Muscle of leg (tissue), 11 donors: ENCODE data around the gene ITGA2. TPM values are rescaled to one million over a fixed set of nuclear protein-coding genes. Genes with fewer than 3 reads are reported as not detected.

Source experiments
- DNase-seq: peaks from one replicate; pipeline ENCODE4 v3.0.0; 2013
- H3K27ac ChIP-seq: one replicate; pipeline ENCODE4 v1.5.1; 2013; ENCODE audit warnings: mild to moderate bottlenecking, low read length, control low read depth
- H3K27me3 ChIP-seq: one replicate; pipeline ENCODE4 v1.6.1; 2013; ENCODE audit warnings: low read length; ENCODE audit not compliant: control insufficient read depth, insufficient read depth
- H3K36me3 ChIP-seq: one replicate; pipeline ENCODE4 v1.6.1; 2013; ENCODE audit warnings: low read length; ENCODE audit not compliant: control insufficient read depth, insufficient read depth
- H3K4me1 ChIP-seq: one replicate; pipeline ENCODE4 v1.6.1; 2013; ENCODE audit warnings: low read length; ENCODE audit not compliant: control insufficient read depth, insufficient read depth
- H3K4me3 ChIP-seq: one replicate; pipeline ENCODE4 v1.5.1; 2013; ENCODE audit warnings: low read length, control low read depth
- H3K9me3 ChIP-seq: replicated peaks from 2 replicates; pipeline ENCODE4 v1.6.1; 2013; ENCODE audit warnings: low read depth, low read length; ENCODE audit not compliant: control insufficient read depth
- WGBS: methylation state at CpG from one replicate; pipeline ENCODE4 v1.1.5; 2013; ENCODE audit warnings: missing lambda C conversion rate; ENCODE audit not compliant: insufficient coverage; 5-methylcytosine and 5-hydroxymethylcytosine counted together
- polyA plus RNA-seq, 8 donors: library from polyadenylated mRNA; unstranded; fragments of 120-200 nt; gene quantifications; one replicate each; pipeline versions ENCODE4 v1.2.1 to v1.2.3, GENCODE V29; 2013; ENCODE audit warnings: inconsistent platforms in 1 of 8, low replicate concordance in 1 of 8; ENCODE audit not compliant: insufficient read length in 8 of 8, insufficient read depth in 1 of 8
- total RNA-seq: library from RNA; stranded (reverse); fragments of 120-200 nt; gene quantifications from one replicate; pipeline ENCODE4 v1.2.4, GENCODE V29; 2013

The ITGA2 gene
- total and polyA plus RNA-seq, 9 donors, result 6.0 to 27.7 (median 9.5) TPM

DNA sequence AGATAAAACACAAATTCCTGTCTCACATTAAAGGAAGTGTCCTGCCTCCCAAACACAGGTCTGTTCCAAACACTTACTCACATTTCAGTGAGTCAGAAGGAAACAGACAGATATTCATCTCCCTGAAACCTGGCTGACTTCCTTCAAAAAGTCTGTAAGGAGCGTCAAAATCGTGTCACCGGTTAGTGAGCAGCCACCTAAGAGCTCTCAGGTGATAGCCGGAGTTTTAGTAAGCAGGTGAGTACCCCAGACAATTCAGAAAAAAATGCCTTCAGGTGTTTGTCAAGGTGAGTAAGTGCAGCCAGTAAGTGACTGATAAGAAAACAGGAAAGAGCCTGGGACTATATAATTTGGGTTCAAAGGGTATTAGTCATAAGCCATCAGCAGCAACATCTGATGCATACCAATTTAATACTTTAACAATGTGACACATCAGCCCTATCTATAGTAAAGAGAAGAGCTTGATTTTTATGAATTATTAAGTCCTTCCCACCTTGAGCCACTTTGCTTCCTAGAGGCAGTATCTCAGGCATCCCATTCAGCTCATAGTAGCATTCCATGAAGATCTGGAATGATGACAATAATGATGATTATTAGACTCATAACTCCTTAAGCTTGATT lies 1.3 kb upstream of the ITGA2 start:
- Histone ChIP-seq H3K4me1 (peaks cover 13% of the 10 kb centered on the region), H3K9me3 (no peaks in the 10 kb centered on the region), H3K27me3 (peaks cover 16% of the 10 kb centered on the region), H3K4me3 (no peak overlapping the region), H3K27ac (no peak overlapping the region), H3K36me3 (no peaks in the 10 kb centered on the region)
- WGBS, result 54% methylated on average over 4 of the region's 4 CpGs
- DNase-seq, result peak; percentile 26

DNA sequence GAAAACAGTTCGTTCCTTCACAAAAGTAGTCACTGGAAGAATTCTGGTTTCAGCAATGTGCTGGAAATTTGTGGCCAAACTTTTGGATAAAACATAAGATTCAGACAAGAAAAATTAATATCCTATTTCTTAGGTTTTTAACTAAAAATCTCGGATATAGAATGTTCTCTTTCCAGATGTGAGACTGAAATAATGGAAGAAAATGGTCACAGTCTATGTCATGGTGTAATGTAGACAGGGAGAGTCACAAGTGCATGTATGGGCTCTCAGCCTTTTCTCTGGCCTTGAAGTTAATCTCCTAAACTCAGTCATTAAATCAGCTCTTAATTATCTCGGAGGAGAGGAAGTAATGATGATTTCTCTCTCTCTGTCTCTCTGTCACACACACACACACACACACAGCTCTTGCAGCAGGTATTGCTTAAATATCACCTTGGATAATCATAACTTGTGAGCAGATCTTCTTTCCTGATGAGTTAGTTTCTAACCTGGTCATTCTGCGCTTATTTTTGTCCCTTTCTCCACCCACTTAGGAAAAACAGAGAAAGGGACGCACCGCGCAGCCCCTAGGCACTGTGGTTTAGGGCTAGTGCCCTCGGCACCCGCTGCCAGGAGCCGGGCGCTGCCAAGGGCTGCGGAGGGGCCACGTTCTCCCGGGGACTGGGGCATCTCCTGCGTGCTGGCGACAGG lies 672 bp upstream of the ITGA2 start:
- no peak overlapping the region for H3K27ac ChIP-seq
- H3K4me3 ChIP-seq, result peak overlapping the region; percentile 61
- peaks cover 13% of the 10 kb centered on the region for H3K4me1 ChIP-seq
- H3K27me3 ChIP-seq, result peaks cover 16% of the 10 kb centered on the region
- H3K9me3 ChIP-seq, result no peaks in the 10 kb centered on the region
- DNase-seq, result peak; percentile 48
- H3K36me3 ChIP-seq, result no peaks in the 10 kb centered on the region
- 5% methylated on average over 13 of the region's 16 CpGs for WGBS

- H3K9me3 ChIP-seq, result no peaks in the 10 kb centered on the region
- DNase-seq, result peak; percentile 70
- peak overlapping the region; percentile 61 for H3K4me3 ChIP-seq
- no peaks in the 10 kb centered on the region for H3K36me3 ChIP-seq
- WGBS, result 3% methylated on average over 18 of the region's 27 CpGs
- peaks cover 16% of the 10 kb centered on the region for H3K27me3 ChIP-seq
- peaks cover 13% of the 10 kb centered on the region for H3K4me1 ChIP-seq
- H3K27ac ChIP-seq, result peak overlapping the region; percentile 59
Measured at GRCh38 chr5:52989781-52990527, 802 bp downstream of the ITGA2 start.

GRCh38 chr5:52990528-52990925 lies 1.4 kb downstream of the ITGA2 start:
- H3K27me3 ChIP-seq, result peaks cover 16% of the 10 kb centered on the region
- H3K27ac ChIP-seq, result peak overlapping the region; percentile 59
- H3K36me3 ChIP-seq, result no peaks in the 10 kb centered on the region
- DNase-seq, result no peak
- peaks cover 13% of the 10 kb centered on the region for H3K4me1 ChIP-seq
- peak overlapping the region; percentile 61 for H3K4me3 ChIP-seq
- no CpG with 5 or more reads among the region's 4 CpGs for WGBS
- no peaks in the 10 kb centered on the region for H3K9me3 ChIP-seq

GRCh38 chr5:52993367-52993766 lies 4.2 kb downstream of the ITGA2 start:
- Histone ChIP-seq H3K4me3 (no peak overlapping the region), H3K4me1 (peaks cover 13% of the 10 kb centered on the region), H3K27me3 (peaks cover 16% of the 10 kb centered on the region), H3K36me3 (no peaks in the 10 kb centered on the region), H3K9me3 (no peaks in the 10 kb centered on the region), H3K27ac (no peak overlapping the region)
- no CpG with 5 or more reads among the region's 2 CpGs for WGBS
- no peak for DNase-seq

GRCh38 chr5:52994266-52994665 lies 5.1 kb downstream of the ITGA2 start:
- peaks cover 10% of the 10 kb centered on the region for H3K27me3 ChIP-seq
- DNase-seq, result no peak

DNA sequence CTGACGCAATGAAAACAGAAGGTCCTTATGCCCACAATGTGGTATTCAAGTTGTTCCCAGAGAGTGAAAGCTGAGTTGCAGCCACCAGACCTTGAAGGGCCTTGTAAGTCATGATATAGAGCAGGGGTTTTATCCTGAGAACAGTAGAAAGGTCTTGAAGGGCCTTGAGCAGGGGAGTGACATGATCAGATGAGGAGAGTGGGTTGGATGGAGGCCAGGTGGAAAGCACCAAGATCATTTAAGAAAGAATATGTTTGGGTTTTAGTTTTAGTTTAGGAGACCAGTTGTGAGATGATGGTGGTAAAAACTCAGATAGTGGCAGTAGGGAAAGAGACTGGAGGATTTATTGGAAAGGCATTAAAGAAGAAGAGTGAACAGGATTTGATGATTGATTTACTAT lies 5.9 kb downstream of the ITGA2 start:
- no peak for DNase-seq
- WGBS, result no CpG with 5 or more reads among the region's 1 CpG

More at GRCh38 chr5:52994266-52994665, 5.1 kb downstream of the ITGA2 start:
- no peak overlapping the region for H3K4me3 ChIP-seq
- H3K9me3 ChIP-seq, result no peaks in the 10 kb centered on the region
- H3K4me1 ChIP-seq, result peaks cover 13% of the 10 kb centered on the region
- no peaks in the 10 kb centered on the region for H3K36me3 ChIP-seq
- WGBS, result 75% methylated on average over 1 of the region's 1 CpG
- H3K27ac ChIP-seq, result no peak overlapping the region

GRCh38 chr5:52995914-52996313 lies 6.8 kb downstream of the ITGA2 start:
- no peaks in the 10 kb centered on the region for H3K27me3 ChIP-seq
- no peaks in the 10 kb centered on the region for H3K36me3 ChIP-seq
- no peak overlapping the region for H3K27ac ChIP-seq
- H3K9me3 ChIP-seq, result no peaks in the 10 kb centered on the region
- WGBS, result 88% methylated on average over 1 of the region's 1 CpG
- no peaks in the 10 kb centered on the region for H3K4me1 ChIP-seq
- DNase-seq, result no peak
- H3K4me3 ChIP-seq, result no peak overlapping the region

More for the DNA sequence above, 5.9 kb downstream of the ITGA2 start:
- no peak overlapping the region for H3K4me3 ChIP-seq
- H3K4me1 ChIP-seq, result peaks cover 4% of the 10 kb centered on the region
- H3K27ac ChIP-seq, result no peak overlapping the region
- H3K36me3 ChIP-seq, result no peaks in the 10 kb centered on the region
- no peaks in the 10 kb centered on the region for H3K9me3 ChIP-seq
- peaks cover 2% of the 10 kb centered on the region for H3K27me3 ChIP-seq

DNA sequence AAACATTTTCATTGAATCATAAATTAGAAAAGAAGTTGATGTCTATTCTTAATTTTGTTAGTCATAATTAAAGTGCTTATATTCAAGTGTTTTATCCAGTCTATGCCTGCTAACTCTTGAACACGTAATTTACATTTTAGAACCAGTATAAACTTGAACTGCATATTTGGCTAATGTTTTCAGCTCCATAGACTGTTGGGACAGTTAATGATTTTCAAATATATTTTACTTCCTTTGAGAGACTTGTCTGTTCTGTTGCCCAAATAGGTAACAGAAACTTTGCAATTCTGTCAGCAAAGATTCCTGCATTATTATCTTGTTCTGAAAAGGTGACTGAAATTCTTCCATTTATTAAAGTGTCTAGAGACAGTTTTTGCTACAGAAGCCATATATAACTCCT lies 7.8 kb downstream of the ITGA2 start:
- Histone ChIP-seq H3K9me3 (no peaks in the 10 kb centered on the region), H3K27ac (no peak overlapping the region), H3K36me3 (no peaks in the 10 kb centered on the region), H3K4me1 (no peaks in the 10 kb centered on the region), H3K27me3 (no peaks in the 10 kb centered on the region), H3K4me3 (no peak overlapping the region)
- WGBS, result no CpG with 5 or more reads among the region's 1 CpG
- DNase-seq, result no peak

DNA sequence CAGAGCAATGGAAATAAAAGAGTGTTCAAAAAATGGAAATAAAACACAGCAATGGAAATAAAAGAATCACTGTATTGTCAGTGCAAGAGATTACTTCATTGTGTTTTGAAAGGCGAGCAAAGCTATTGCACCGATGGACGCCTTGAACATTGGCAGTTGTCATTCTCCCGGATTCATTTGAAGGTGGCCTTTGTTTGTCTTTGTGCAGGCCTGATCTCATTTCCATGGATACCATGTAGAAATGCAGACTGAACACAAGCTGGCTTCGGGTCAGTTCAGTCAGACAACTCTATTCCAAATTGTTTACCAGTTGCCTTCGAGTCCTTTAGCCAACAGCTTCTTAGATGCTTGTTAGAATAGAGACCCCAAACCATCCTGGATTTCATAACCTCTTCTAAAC lies 8.3 kb downstream of the ITGA2 start:
- WGBS, result 67% methylated on average over 5 of the region's 6 CpGs
- H3K9me3 ChIP-seq, result no peaks in the 10 kb centered on the region
- peak; percentile 37 for DNase-seq

More for the DNA sequence above, 8.3 kb downstream of the ITGA2 start:
- H3K27me3 ChIP-seq, result no peaks in the 10 kb centered on the region
- no peaks in the 10 kb centered on the region for H3K36me3 ChIP-seq
- H3K4me1 ChIP-seq, result no peaks in the 10 kb centered on the region
- no peak overlapping the region for H3K27ac ChIP-seq
- no peak overlapping the region for H3K4me3 ChIP-seq
